K562 (cell line): ENCODE data around the gene POLR3GL. TPM values are rescaled to one million over a fixed set of nuclear protein-coding genes. Genes with fewer than 3 reads are reported as not detected.

ENCODE experiments used
- CC2D1A ChIP-seq: fragments of 450-650 bp; IDR thresholded peaks from 2 replicates; pipeline ENCODE4 v1.6.1; 2017; ENCODE audit warnings: mild to moderate bottlenecking
- EP300 ChIP-seq: IDR thresholded peaks from 2 replicates; pipeline ENCODE4 v1.6.1; 2012; ENCODE audit warnings: low read length, improper control_type of control experiment
- EP400 ChIP-seq: fragments of 450-650 bp; IDR thresholded peaks from 2 replicates; pipeline ENCODE4 v1.6.1; 2017; ENCODE audit warnings: antibody characterized with exemption, mild to moderate bottlenecking, moderate library complexity
- HDAC2 ChIP-seq: fragments of 450-650 bp; IDR thresholded peaks from 2 replicates; pipeline ENCODE4 v1.6.1; 2016; ENCODE audit warnings: mild to moderate bottlenecking
- HMG20B ChIP-seq: fragments of 250-450 bp; sonication (Bioruptor Pico); IDR thresholded peaks from 2 replicates; pipeline ENCODE4 v1.5.0; 2021; ENCODE audit warnings: mild to moderate bottlenecking
- MEF2D ChIP-seq: conservative IDR thresholded peaks from 2 replicates; pipeline ENCODE4 v1.6.1; 2016; ENCODE audit warnings: low read depth, missing genetic modification characterization, missing compliant biosample characterization
- MTA3 ChIP-seq: fragments of 450-650 bp; formaldehyde crosslinking; IDR thresholded peaks from 2 replicates; pipeline ENCODE4 v1.6.1; 2017; ENCODE audit warnings: mild to moderate bottlenecking, borderline replicate concordance
- POU5F1 ChIP-seq: fragments of 150-350 bp; IDR thresholded peaks from 2 replicates; pipeline ENCODE4 v1.6.1; 2014; ENCODE audit warnings: borderline replicate concordance, low read length, low read depth, mild to moderate bottlenecking; ENCODE audit not compliant: partially characterized antibody
- TCF3 ChIP-seq: sonication (generic); formaldehyde crosslinking; IDR thresholded peaks from 2 replicates; pipeline ENCODE4 v1.4.0; 2020; ENCODE audit warnings: mild to moderate bottlenecking, missing genetic modification reagents
- U2AF2 ChIP-seq: fragments of 200-400 bp; formaldehyde crosslinking; optimal IDR thresholded peaks from 2 replicates; pipeline ENCODE3; 2017; ENCODE audit warnings: low read depth, mild to moderate bottlenecking, low read length
- ZNF347 ChIP-seq: fragments of 450-650 bp; formaldehyde crosslinking; IDR thresholded peaks from 2 replicates; pipeline ENCODE4 v1.4.0; 2020; ENCODE audit warnings: low read depth, mild to moderate bottlenecking, moderate library complexity
- ZNF561 ChIP-seq: fragments of 450-650 bp; formaldehyde crosslinking; conservative IDR thresholded peaks from 2 replicates; pipeline ENCODE4 v1.4.0; 2020; ENCODE audit warnings: mild to moderate bottlenecking, moderate library complexity
- ZNF589 ChIP-seq: fragments of 200-800 bp; sonication (Bioruptor generic); IDR thresholded peaks from 2 replicates; pipeline ENCODE4 v1.6.1; 2016; ENCODE audit warnings: low read depth, missing genetic modification characterization, missing compliant biosample characterization
- ZNF695 ChIP-seq: fragments of 450-650 bp; formaldehyde crosslinking; IDR thresholded peaks from 2 replicates; pipeline ENCODE4 v1.4.0; 2020; ENCODE audit warnings: mild to moderate bottlenecking, moderate library complexity
- polyA plus RNA-seq, 8 experiments: library from polyadenylated mRNA; depleted of rRNA in 4 of 8; stranded (reverse) in 5 of 8; unstranded in 3 of 8; fragments of >200 nt; fragmentation: Nextera tagmentation in 2 of 8; fragmentation: Illumina TruSeq in 1 of 8; extraction: Ambion mirVana in 2 of 8; extraction: Trizol in 1 of 8; gene quantifications; 2 replicates each; pipeline versions ENCODE4 v1.2.1 to v1.2.3, GENCODE V29; 2011 to 2014; ENCODE audit warnings: inconsistent platforms in 1 of 8, missing spikeins in 1 of 8
- total RNA-seq, 7 experiments: library from RNA; depleted of rRNA in 6 of 7; stranded (reverse); fragments of >200 nt in 6 of 7; fragmentation: Illumina TruSeq in 2 of 7; extraction: Trizol in 2 of 7; gene quantifications; 2 replicates each; pipeline versions ENCODE4 v1.2.1 to v1.2.3, GENCODE V29; 2011 to 2021; ENCODE audit warnings: low replicate concordance in 1 of 7
- TF ChIP-seq, protein P1 (sequence below): IDR thresholded peaks from 2 replicates; pipeline ENCODE4 v1.6.1; 2014; ENCODE audit warnings: antibody characterized with exemption
- TF ChIP-seq, protein P2 (sequence below): IDR thresholded peaks from 2 replicates; pipeline ENCODE4 v1.6.1; 2016; ENCODE audit warnings: missing genetic modification characterization, missing compliant biosample characterization
- TF ChIP-seq, protein P3 (sequence below): fragments of 150-350 bp; conservative IDR thresholded peaks from 2 replicates; pipeline ENCODE4 v1.6.1; 2014; ENCODE audit warnings: low read length
- TF ChIP-seq, protein P4 (sequence below): sonication (generic); formaldehyde crosslinking; IDR thresholded peaks from 2 replicates; pipeline ENCODE4 v1.8.1; 2023; ENCODE audit warnings: mild to moderate bottlenecking, missing genetic modification reagents

Gene POLR3GL
- total and polyA plus RNA-seq, 9 of the 15 experiments (the other 6 are each of a cell fraction or from before 2014, with no cell fraction given): 14.6 to 48.4 (median 38.2) TPM

DNA sequence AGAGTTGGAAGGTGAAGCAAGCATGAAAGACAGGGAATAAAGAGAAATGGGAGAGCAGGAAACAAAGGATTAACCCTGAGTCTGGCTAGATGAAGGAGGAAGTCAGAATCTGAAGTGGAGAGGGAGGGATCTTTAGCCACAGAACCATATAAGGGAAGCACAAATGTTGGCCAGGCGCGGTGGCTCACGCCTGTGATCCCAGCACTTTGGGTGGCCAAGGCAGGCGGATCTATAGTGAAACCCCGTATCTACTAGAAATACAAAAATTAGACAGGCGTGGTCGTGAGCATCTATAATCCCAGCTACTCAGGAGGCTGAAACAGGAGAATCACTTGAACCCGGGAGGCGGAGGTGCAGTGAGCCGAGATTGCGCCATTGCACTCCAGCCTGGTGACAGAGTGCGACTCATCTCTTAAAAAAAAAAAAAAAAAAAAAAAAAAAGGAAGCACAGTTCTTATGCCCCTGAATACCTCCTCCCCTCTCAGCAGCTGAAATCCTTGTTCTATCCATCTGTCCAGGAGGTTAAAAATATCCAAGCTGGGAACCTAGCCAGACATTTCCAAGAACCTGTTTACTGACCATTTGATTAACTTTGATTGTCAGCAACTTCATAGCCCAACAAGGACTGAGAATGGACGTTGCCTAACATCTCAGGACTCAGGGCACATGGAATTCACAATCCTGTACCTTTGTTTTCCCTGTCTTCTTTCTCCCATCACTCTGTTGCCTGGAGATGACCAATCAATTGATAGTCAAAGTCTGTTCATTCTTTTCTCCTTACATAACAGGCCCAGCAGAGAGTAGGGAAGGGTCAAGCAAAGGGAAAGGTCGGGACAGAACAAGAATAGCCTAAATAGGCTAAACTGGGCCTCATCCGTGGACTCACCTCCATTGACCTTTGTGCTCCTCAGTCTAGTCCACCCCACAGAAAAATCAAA, 21.3 kb downstream of the POLR3GL start (continued):
- TF ChIP-seq, protein P1, sequence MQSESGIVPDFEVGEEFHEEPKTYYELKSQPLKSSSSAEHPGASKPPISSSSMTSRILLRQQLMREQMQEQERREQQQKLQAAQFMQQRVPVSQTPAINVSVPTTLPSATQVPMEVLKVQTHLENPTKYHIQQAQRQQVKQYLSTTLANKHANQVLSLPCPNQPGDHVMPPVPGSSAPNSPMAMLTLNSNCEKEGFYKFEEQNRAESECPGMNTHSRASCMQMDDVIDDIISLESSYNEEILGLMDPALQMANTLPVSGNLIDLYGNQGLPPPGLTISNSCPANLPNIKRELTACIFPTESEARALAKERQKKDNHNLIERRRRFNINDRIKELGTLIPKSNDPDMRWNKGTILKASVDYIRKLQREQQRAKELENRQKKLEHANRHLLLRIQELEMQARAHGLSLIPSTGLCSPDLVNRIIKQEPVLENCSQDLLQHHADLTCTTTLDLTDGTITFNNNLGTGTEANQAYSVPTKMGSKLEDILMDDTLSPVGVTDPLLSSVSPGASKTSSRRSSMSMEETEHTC: no peak
- no peak for TF ChIP-seq ZNF347
- TF ChIP-seq ZNF589: peak; percentile 76
- TF ChIP-seq, protein P2, sequence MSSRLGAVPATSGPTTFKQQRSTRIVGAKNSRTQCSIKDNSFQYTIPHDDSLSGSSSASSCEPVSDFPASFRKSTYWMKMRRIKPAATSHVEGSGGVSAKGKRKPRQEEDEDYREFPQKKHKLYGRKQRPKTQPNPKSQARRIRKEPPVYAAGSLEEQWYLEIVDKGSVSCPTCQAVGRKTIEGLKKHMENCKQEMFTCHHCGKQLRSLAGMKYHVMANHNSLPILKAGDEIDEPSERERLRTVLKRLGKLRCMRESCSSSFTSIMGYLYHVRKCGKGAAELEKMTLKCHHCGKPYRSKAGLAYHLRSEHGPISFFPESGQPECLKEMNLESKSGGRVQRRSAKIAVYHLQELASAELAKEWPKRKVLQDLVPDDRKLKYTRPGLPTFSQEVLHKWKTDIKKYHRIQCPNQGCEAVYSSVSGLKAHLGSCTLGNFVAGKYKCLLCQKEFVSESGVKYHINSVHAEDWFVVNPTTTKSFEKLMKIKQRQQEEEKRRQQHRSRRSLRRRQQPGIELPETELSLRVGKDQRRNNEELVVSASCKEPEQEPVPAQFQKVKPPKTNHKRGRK (tag): no peak
- TF ChIP-seq EP300: no peak
- 0 out of 2 replicates have a peak, but pooled peaks have one; percentile 27 for TF ChIP-seq TCF3 (CRISPR knock-in tag)
- TF ChIP-seq ZNF695: no peak
- TF ChIP-seq EP400: peak; percentile 22; the same call in 1 of the 2 replicates
- TF ChIP-seq, protein P3, sequence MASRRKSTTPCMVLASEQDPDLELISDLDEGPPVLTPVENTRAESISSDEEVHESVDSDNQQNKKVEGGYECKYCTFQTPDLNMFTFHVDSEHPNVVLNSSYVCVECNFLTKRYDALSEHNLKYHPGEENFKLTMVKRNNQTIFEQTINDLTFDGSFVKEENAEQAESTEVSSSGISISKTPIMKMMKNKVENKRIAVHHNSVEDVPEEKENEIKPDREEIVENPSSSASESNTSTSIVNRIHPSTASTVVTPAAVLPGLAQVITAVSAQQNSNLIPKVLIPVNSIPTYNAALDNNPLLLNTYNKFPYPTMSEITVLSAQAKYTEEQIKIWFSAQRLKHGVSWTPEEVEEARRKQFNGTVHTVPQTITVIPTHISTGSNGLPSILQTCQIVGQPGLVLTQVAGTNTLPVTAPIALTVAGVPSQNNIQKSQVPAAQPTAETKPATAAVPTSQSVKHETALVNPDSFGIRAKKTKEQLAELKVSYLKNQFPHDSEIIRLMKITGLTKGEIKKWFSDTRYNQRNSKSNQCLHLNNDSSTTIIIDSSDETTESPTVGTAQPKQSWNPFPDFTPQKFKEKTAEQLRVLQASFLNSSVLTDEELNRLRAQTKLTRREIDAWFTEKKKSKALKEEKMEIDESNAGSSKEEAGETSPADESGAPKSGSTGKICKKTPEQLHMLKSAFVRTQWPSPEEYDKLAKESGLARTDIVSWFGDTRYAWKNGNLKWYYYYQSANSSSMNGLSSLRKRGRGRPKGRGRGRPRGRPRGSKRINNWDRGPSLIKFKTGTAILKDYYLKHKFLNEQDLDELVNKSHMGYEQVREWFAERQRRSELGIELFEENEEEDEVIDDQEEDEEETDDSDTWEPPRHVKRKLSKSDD: no peak
- no peak for TF ChIP-seq POU5F1
- no peak for TF ChIP-seq HMG20B (CRISPR knock-in tag)
- TF ChIP-seq, protein P4, sequence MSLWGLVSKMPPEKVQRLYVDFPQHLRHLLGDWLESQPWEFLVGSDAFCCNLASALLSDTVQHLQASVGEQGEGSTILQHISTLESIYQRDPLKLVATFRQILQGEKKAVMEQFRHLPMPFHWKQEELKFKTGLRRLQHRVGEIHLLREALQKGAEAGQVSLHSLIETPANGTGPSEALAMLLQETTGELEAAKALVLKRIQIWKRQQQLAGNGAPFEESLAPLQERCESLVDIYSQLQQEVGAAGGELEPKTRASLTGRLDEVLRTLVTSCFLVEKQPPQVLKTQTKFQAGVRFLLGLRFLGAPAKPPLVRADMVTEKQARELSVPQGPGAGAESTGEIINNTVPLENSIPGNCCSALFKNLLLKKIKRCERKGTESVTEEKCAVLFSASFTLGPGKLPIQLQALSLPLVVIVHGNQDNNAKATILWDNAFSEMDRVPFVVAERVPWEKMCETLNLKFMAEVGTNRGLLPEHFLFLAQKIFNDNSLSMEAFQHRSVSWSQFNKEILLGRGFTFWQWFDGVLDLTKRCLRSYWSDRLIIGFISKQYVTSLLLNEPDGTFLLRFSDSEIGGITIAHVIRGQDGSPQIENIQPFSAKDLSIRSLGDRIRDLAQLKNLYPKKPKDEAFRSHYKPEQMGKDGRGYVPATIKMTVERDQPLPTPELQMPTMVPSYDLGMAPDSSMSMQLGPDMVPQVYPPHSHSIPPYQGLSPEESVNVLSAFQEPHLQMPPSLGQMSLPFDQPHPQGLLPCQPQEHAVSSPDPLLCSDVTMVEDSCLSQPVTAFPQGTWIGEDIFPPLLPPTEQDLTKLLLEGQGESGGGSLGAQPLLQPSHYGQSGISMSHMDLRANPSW (CRISPR knock-in tag): no peak
- TF ChIP-seq MEF2D (tag): no peak; the same call in 1 of the 2 replicates
- no peak for TF ChIP-seq MTA3
- no peak for TF ChIP-seq CC2D1A
- no peak for TF ChIP-seq ZNF561
- no peak for TF ChIP-seq U2AF2
- TF ChIP-seq HDAC2: no peak
